Epidermal melanocyte (primary cell): ENCODE results near the gene PHC3.

ENCODE experiments used
- DNase-seq: peaks from one replicate; pipeline ENCODE4 v3.0.0; 2011; ENCODE audit warnings: low spot score; ENCODE audit not compliant: insufficient read length

The PHC3 gene

DNA sequence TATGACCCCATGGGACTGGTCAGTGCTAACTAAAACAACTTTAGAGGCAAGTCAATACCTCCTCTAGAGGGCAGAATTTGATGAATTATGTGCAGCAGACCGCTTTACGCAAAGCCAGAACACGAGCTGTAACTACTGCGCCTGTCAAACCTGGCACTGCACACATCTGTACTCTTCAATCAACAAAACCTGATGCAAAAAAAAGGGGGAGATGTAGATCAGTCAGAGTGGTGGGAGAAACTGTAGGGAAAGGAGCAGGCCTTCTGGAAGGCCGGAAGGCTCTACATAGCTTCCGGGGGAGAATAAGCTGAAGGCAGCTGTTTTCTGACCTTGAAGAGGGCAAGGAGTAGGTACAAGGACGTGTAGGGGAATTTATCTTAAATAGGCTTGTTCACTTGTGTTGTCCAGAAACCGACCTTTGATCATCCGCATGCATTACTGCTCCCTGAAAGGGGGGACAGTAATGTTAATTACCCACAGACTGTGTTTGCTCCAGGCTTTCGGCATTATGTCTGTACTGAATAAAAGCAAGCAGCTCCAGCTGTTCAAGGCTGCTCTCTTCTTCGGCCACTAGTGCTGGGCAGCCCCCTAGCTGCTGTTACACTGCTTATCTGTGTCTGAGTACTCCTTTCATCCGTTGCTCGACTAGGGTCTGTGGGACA lies 102.8 kb downstream of the PHC3 start:
- DNase-seq, result no peak

- DNase-seq, result no peak
Observed at GRCh38 chr3:170077361-170077760, 104.2 kb downstream of the PHC3 start.

- no peak for DNase-seq
Observed at GRCh38 chr3:170076715-170077238, 104.8 kb downstream of the PHC3 start.

GRCh38 chr3:170075441-170076091 lies 106.0 kb downstream of the PHC3 start:
- DNase-seq, result no peak

- DNase-seq, result no peak
Observed at GRCh38 chr3:170064108-170064507, 117.4 kb downstream of the PHC3 start.

DNA sequence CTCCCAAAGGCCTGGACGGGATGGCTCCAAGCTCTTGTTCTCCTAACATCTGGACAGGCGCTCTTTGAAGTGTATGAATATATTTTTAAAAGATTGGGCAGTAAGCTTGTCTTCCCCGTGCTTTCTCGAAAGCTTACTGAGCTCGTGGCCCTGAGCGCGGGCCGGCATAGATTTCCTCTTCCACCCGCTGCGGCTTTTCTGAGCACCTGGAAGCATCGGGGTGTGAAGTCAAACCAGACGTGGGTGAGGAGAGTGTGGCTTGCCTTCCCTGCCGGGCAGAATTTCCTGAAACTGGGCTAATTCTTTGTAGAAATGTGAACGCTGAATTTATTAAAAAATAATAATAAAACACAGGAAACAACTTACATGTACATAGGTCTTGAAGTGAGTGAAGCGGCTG lies 117.8 kb downstream of the PHC3 start:
- DNase-seq, result no peak

DNA sequence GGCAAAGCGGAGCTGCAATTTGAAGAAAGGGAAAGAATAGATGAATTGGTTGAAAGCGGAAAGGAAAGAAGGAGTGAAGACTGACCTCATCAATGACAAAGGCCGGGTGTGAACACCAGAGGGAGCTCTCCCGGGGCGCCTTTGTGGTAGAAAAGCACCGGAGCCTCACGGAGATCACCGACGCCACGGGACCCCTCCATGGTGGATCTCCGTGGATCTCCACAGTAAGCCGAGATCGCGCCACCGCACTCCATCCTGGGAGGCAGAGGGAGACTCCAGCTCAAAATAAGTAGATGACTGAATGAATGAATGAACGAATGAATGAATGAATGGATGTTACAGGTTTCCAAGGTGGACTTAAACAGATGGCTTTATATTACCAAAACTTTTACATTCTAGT lies 118.8 kb downstream of the PHC3 start:
- DNase-seq, result no peak

DNA sequence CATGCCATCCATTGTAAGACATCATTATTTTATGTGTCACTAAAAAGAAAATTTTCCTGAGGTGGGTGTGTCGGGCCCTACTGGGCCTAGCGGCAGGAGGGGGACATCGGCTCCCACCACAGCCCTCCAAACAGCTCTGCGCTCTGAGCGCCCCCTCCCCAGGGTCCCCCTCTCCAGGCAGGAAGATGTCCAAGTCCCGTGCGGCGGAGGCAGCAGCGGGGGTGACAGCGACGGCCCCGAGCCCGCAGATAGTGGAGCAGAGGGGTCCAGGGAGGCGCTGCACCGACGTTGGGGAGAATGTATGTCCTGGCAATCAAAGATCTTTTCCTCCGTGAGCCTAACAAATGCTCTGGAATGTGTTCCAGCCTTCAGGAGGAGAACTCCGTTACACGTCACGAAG lies 119.5 kb downstream of the PHC3 start:
- DNase-seq, result no peak

GRCh38 chr3:170059447-170059846 lies 122.1 kb downstream of the PHC3 start:
- DNase-seq, result no peak

DNA sequence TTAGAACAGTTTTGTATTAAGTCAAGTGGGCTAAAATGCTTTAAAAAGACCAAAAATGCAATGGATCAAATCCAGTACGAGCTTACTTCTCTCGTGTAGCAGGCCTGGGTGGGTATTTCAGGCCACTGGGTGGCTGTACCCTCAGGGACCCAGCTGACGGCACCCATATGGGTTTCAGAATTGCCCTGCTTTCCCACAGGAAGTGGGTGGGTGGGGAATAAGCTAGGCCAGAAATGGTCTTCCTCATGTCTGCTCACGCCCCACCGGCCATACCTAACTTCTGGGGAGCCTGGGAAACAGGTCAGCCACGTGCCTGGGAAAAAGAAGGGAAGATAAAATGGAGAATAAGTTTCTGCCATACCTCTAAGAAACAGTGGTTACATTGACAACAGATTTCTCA lies 123.4 kb downstream of the PHC3 start:
- no peak for DNase-seq

DNA sequence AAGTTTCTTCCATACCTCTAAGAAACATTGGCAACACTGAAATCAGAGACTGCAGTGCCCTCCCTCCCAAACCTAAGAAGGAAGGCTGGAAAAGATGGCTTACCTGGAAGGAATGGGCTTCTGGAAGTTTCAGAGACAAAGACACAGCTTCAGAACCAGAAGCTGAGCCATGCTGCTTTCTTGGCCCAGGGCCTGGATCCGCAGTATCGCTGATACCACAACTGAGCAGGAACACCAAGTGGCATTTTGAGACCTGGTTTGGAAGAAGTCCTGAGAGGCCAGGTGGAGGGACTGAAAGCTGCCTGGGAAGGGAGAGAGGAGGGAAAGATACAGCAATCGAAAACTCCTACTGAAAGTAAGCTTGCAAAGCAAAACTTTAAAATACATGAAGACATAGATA lies 124.0 kb downstream of the PHC3 start:
- no peak for DNase-seq

GRCh38 chr3:170056710-170057454 lies 124.7 kb downstream of the PHC3 start:
- DNase-seq, result no peak

GRCh38 chr3:170055209-170055608 lies 126.3 kb downstream of the PHC3 start:
- DNase-seq, result no peak

DNA sequence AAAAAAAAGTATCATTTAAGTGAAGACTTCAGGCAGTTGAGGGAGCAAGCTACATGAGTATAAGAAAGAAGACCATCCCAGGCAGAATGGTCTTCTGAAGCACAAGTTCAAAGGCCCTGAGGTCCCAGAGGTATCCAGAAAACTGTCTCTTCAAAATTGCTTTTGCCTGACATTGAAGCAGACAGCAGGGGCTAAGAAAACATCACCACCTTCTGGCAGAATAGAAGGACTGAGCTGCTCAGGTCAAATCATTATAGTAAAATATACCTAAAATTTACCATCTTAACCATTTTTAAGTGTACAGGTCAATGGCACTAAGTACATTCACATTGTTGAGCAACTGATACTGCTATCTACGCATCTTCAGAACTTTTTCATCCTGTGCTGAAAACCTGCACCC lies 127.3 kb downstream of the PHC3 start:
- DNase-seq, result no peak

DNA sequence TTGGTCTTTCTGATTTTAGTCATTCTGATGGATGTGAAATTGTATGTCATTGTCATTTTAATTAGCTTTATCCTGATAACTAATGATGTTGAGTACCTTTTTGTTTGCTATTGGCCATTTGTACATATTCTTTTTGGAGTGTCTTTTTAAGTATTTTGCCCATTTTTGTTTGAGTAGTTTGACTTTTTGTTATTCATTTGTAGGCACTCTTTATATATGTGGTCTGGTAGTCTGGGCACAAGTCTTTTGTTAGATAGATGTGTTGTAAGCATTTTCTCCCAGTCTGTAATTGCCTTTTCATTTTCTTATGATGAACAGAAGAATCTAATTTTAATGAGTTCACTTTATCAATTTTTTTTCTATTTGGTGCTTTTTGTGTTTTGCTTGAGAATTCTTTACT lies 129.1 kb downstream of the PHC3 start:
- no peak for DNase-seq

- DNase-seq, result no peak
Observed at GRCh38 chr3:170050753-170051152, 130.8 kb downstream of the PHC3 start.

GRCh38 chr3:170049146-170050000 lies 132.2 kb downstream of the PHC3 start:
- DNase-seq, result no peak

DNA sequence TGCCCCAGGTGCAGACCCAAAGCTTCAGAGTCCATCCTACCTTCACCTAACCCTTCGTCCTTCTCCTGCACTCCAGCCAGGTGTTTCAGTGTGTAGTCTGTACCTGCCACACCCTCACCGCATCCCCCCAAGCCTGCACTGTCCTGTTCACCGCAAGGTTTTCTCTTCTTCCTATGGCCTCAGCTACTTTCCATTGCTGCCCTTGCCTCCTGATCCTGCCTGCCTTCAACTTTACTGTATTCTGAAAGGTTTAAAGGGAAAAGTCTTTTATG lies 134.5 kb downstream of the PHC3 start:
- no peak for DNase-seq

GRCh38 chr3:170046269-170047132 lies 135.0 kb downstream of the PHC3 start:
- no peak for DNase-seq

DNA sequence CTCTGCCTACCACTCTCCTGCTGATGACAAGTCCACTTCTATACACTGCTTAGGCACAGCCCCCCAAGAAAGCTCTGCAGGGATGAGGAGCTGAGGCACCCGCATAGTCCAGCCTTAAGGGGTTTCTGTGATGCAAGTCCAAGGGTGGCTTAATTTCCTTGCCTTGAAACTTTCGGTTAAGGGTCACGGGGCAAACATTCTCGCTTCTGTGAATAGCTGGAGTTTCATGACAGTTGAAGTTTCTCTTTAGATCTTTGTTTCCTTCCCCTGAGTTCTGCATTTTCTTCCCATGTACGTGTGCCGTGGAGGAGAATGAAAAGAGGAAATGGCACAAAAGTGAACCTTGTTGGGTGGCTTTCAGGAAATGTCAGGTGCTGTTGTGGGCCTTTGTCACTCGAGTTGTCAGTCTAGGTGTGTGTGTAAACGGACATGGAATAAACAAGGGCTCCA lies 136.7 kb downstream of the PHC3 start:
- DNase-seq, result no peak

GRCh38 chr3:170044271-170044670 lies 137.3 kb downstream of the PHC3 start:
- DNase-seq, result no peak
